Peyer's patch (tissue), 4 donors: ENCODE measurements around the gene CMYA5. TPM values are rescaled to one million over a fixed set of nuclear protein-coding genes. Genes with fewer than 3 reads are reported as not detected.

Source experiments
- DNase-seq, 3 donors: peaks; one replicate each; pipeline ENCODE4 v3.0.0-alpha.2; 2017 to 2019
- H3K27ac ChIP-seq, 4 donors: fragments of 200-600 bp; sonication (generic); one replicate each; pipeline ENCODE4 v1.5.1; 2016 to 2019
- H3K27me3 ChIP-seq, 2 donors: fragments of 200-600 bp; sonication (generic); one replicate each; pipeline ENCODE4 v1.5.1; 2019
- H3K36me3 ChIP-seq, 3 donors: fragments of 200-600 bp; sonication (generic); one replicate each; pipeline ENCODE4 v1.5.1; 2016 to 2019
- H3K4me1 ChIP-seq, 4 donors: fragments of 200-600 bp; sonication (generic); one replicate each; pipeline ENCODE4 v1.5.1; 2016 to 2019
- H3K4me3 ChIP-seq, 4 donors: fragments of 200-600 bp; sonication (generic); 1 replicate in 3 of 4; 2 replicates in 1 of 4; pipeline ENCODE4 v1.5.1; 2016 to 2019; ENCODE audit warnings: mild to moderate bottlenecking in 1 of 4
- H3K9me3 ChIP-seq, 4 donors: fragments of 200-600 bp; sonication (generic); one replicate each; pipeline ENCODE4 v1.5.1; 2016 to 2019; ENCODE audit warnings: mild to moderate bottlenecking in 1 of 4
- POLR2A ChIP-seq, 2 donors: fragments of 450-650 bp; IDR thresholded peaks; one replicate each; pipeline ENCODE4 v1.5.1; 2017; ENCODE audit warnings: antibody characterized with exemption in 2 of 2, mild to moderate bottlenecking in 2 of 2, moderate library complexity in 2 of 2
- small RNA-seq, 2 donors: library from RNA; depleted of rRNA; stranded (forward); fragments of <200 nt; gene quantifications; one replicate each; pipeline ENCODE3, GENCODE V24; 2016
- total RNA-seq, 4 donors: library from RNA; depleted of rRNA; stranded (reverse); fragments of >200 nt; gene quantifications; one replicate each; pipeline ENCODE4 v1.1.0, GENCODE V29; 2016
- TF ChIP-seq, protein P1 (sequence below), 6 experiments: fragments of 450-650 bp in 4 of 6; fragments of 200-600 bp in 2 of 6; sonication (generic) in 1 of 6; IDR thresholded peaks; one replicate each; pipeline ENCODE4 v1.5.1; 2017 to 2019; ENCODE audit warnings: antibody characterized with exemption in 6 of 6, mild to moderate bottlenecking in 3 of 6, moderate library complexity in 1 of 6

CMYA5 gene
- total RNA-seq, 4 donors from 2014 or later, result 1.1 to 15.7 (median 2.5) TPM

DNA sequence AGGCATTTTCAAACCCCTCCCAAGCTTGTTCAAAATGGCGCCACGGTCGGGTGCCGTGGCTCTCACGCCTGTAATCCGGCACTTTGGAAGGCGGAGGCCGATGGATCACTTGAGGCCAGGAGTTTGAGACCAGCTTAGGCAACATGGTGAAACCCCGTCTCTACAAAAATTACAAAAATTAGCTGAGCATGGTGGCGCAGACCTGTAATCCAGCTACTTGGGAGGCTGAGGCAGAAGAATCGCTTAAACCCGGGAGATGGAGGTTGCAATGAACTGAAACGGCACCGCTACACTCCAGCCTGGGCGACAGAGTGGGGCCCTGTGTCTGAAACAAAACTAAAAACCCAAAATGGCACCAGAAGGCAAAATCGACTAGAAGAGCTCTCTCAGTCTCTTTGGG lies 159.4 kb downstream of the CMYA5 start:
- Histone ChIP-seq H3K4me3 (no peak overlapping the region), H3K27me3 (no peaks in the 10 kb centered on the region), H3K36me3 (no peaks in the 10 kb centered on the region), H3K27ac (no peak overlapping the region), H3K9me3 (no peaks in the 10 kb centered on the region), H3K4me1 (no peaks in the 10 kb centered on the region)
- no peak for DNase-seq
- no peak for TF ChIP-seq POLR2A (IDR thresholded peaks at IDR 0.05)
- TF ChIP-seq, protein P1, sequence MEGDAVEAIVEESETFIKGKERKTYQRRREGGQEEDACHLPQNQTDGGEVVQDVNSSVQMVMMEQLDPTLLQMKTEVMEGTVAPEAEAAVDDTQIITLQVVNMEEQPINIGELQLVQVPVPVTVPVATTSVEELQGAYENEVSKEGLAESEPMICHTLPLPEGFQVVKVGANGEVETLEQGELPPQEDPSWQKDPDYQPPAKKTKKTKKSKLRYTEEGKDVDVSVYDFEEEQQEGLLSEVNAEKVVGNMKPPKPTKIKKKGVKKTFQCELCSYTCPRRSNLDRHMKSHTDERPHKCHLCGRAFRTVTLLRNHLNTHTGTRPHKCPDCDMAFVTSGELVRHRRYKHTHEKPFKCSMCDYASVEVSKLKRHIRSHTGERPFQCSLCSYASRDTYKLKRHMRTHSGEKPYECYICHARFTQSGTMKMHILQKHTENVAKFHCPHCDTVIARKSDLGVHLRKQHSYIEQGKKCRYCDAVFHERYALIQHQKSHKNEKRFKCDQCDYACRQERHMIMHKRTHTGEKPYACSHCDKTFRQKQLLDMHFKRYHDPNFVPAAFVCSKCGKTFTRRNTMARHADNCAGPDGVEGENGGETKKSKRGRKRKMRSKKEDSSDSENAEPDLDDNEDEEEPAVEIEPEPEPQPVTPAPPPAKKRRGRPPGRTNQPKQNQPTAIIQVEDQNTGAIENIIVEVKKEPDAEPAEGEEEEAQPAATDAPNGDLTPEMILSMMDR (IDR thresholded peaks at IDR 0.05), result no peak

Small RNA genes within 50 kb of the gene (small RNA-seq; reads per million reads assigned to genes)
- 0 reads per million in 2 donors for gene AC008496.1

Other genes starting within 250 kb of the CMYA5 start
- gene HOMER1, start 175.7 kb upstream of the CMYA5 start, total RNA-seq, result 10 to 100 TPM in 1 of 4 donors, 1 to 10 TPM in 3; 1.0 to 23.1 (median 1.6) TPM
- gene TENT2, start 77.4 kb upstream of the CMYA5 start, total RNA-seq, result 10 to 100 TPM; 66.0 to 92.5 (median 87.8) TPM